Measurements from ENCODE around the gene ACCS.

ACCS gene

GRCh38 chr11:44072757-44073658 is 6.9 kb downstream of the ACCS start:
- H3K27me3 ChIP-seq (ENCODE audit: insufficient read depth, low read depth, severe bottlenecking): no peaks in the 10 kb centered on the region
- H3K36me3 ChIP-seq: no peaks in the 10 kb centered on the region
- no peak overlapping the region for H3K4me3 ChIP-seq (ENCODE audit: low read depth, low read length)
- TF ChIP-seq, protein P1, sequence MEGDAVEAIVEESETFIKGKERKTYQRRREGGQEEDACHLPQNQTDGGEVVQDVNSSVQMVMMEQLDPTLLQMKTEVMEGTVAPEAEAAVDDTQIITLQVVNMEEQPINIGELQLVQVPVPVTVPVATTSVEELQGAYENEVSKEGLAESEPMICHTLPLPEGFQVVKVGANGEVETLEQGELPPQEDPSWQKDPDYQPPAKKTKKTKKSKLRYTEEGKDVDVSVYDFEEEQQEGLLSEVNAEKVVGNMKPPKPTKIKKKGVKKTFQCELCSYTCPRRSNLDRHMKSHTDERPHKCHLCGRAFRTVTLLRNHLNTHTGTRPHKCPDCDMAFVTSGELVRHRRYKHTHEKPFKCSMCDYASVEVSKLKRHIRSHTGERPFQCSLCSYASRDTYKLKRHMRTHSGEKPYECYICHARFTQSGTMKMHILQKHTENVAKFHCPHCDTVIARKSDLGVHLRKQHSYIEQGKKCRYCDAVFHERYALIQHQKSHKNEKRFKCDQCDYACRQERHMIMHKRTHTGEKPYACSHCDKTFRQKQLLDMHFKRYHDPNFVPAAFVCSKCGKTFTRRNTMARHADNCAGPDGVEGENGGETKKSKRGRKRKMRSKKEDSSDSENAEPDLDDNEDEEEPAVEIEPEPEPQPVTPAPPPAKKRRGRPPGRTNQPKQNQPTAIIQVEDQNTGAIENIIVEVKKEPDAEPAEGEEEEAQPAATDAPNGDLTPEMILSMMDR (IDR thresholded peaks at IDR 0.05; ENCODE audit: low read depth, low read length): no peak
- no peaks in the 10 kb centered on the region for H3K9me3 ChIP-seq (ENCODE audit: severe bottlenecking)
- no peak overlapping the region for H3K27ac ChIP-seq
- DNase-seq: no peak

GRCh38 chr11:44078794-44079193 is 12.7 kb downstream of the ACCS start:
- peaks cover 41% of the 10 kb centered on the region for H3K27me3 ChIP-seq (ENCODE audit: insufficient read depth, low read depth, severe bottlenecking)
- no peaks in the 10 kb centered on the region for H3K9me3 ChIP-seq (ENCODE audit: severe bottlenecking)
- H3K27ac ChIP-seq: no peak overlapping the region
- no peaks in the 10 kb centered on the region for H3K36me3 ChIP-seq
- no peak for DNase-seq
- TF ChIP-seq, protein P1 (IDR thresholded peaks at IDR 0.05; ENCODE audit: low read depth, low read length): no peak
- H3K4me3 ChIP-seq (ENCODE audit: low read depth, low read length): no peak overlapping the region

DNA sequence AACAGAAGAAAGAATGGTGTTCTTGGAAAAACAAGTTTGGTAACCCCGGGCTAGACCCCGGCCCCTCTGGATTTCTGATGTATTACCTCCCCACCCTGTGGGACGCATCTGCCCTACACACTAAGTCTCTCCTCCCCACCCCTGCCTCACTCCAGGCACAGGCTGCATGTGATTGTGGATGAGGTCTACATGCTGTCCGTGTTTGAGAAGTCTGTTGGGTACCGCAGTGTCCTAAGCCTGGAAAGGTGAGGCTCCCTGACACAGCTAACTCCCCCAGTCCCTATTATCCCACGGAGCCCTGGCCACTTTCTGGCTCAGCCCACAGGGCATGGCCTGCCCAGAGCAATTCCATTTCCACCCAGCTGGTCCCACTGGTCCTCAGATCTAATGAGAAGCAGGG is 13.3 kb downstream of the ACCS start:
- H3K27me3 ChIP-seq (ENCODE audit: insufficient read depth, low read depth, severe bottlenecking): peaks cover 45% of the 10 kb centered on the region
- no peaks in the 10 kb centered on the region for H3K9me3 ChIP-seq (ENCODE audit: severe bottlenecking)
- TF ChIP-seq, protein P1 (IDR thresholded peaks at IDR 0.05; ENCODE audit: low read depth, low read length): no peak
- H3K4me3 ChIP-seq (ENCODE audit: low read depth, low read length): no peak overlapping the region
- DNase-seq: no peak
- H3K36me3 ChIP-seq: no peaks in the 10 kb centered on the region
- H3K27ac ChIP-seq: no peak overlapping the region

GRCh38 chr11:44080951-44081350 is 14.9 kb downstream of the ACCS start:
- TF ChIP-seq, protein P1 (IDR thresholded peaks at IDR 0.05; ENCODE audit: low read depth, low read length): no peak
- Histone ChIP-seq H3K27me3 (ENCODE audit: insufficient read depth, low read depth, severe bottlenecking) (peaks cover 48% of the 10 kb centered on the region), H3K9me3 (ENCODE audit: severe bottlenecking) (peaks cover 6% of the 10 kb centered on the region), H3K4me3 (ENCODE audit: low read depth, low read length) (no peak overlapping the region), H3K27ac (no peak overlapping the region), H3K36me3 (no peaks in the 10 kb centered on the region)
- no peak for DNase-seq

DNA sequence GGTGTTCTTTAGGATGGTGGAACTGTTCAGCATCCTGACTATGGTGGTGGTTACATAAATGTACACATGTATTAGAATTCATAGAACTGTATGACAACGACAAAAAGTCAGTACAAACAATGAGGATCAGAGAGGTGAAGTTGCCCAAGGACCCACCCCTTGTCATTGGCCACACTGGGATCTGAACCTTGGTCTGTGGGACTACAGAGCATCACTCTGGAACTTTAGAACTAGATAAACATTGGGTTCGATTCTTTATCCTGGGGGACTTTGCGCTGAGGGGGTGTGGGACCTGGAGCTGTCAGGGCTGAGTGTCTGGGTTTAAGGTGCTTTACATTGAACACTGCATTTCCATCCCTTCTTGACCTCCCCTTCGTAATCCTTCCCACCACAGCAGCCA is 16.6 kb downstream of the ACCS start:
- no peak for DNase-seq
- Histone ChIP-seq H3K27ac (no peak overlapping the region), H3K36me3 (no peaks in the 10 kb centered on the region), H3K9me3 (ENCODE audit: severe bottlenecking) (peaks cover 6% of the 10 kb centered on the region), H3K4me3 (ENCODE audit: low read depth, low read length) (no peak overlapping the region), H3K27me3 (ENCODE audit: insufficient read depth, low read depth, severe bottlenecking) (peaks cover 48% of the 10 kb centered on the region)
- TF ChIP-seq, protein P1 (IDR thresholded peaks at IDR 0.05; ENCODE audit: low read depth, low read length): no peak
